GM23338 (cell line): Measurements from ENCODE around the gene ZNFX1. TPM values are rescaled to one million over a fixed set of nuclear protein-coding genes. Genes with fewer than 3 reads are reported as not detected.

Source experiments
- ATAC-seq: fragments of 200-7000 bp; cut with Tn5 transposase; 3 replicates; pipeline ENCODE4 v1.9.1; 2020
- DNase-seq: peaks from one replicate; pipeline ENCODE4 v3.0.0-alpha.2; 2015; ENCODE audit warnings: low spot score
- H2AFZ ChIP-seq: fragments of 200-600 bp; sonication (generic); 2 replicates; pipeline ENCODE4 v1.8.0; 2016; ENCODE audit warnings: antibody characterized with exemption, mild to moderate bottlenecking, moderate library complexity
- H3F3A ChIP-seq: fragments of 200-600 bp; sonication (generic); replicated peaks from 2 replicates; pipeline ENCODE4 v1.8.0; 2017; ENCODE audit warnings: antibody characterized with exemption, mixed run types, low read depth
- H3K27ac ChIP-seq: fragments of 200-600 bp; sonication (generic); 2 replicates; pipeline ENCODE4 v1.6.1; 2016; ENCODE audit warnings: low read depth
- H3K27me3 ChIP-seq: fragments of 200-600 bp; sonication (generic); 2 replicates; pipeline ENCODE4 v1.8.0; 2016; ENCODE audit warnings: mild to moderate bottlenecking, mixed run types, moderate library complexity; ENCODE audit not compliant: insufficient read depth
- H3K36me3 ChIP-seq: fragments of 200-600 bp; sonication (generic); 2 replicates; pipeline ENCODE4 v1.8.0; 2016; ENCODE audit warnings: mild to moderate bottlenecking; ENCODE audit not compliant: insufficient read depth
- H3K4me1 ChIP-seq: fragments of 200-600 bp; sonication (generic); 2 replicates; pipeline ENCODE4 v1.8.0; 2016; ENCODE audit warnings: mild to moderate bottlenecking, moderate library complexity; ENCODE audit not compliant: insufficient read depth
- H3K4me2 ChIP-seq: fragments of 200-600 bp; sonication (generic); 2 replicates; pipeline ENCODE4 v1.7.1; 2017; ENCODE audit warnings: mixed run types
- H3K4me3 ChIP-seq: fragments of 200-600 bp; sonication (generic); 2 replicates; pipeline ENCODE4 v1.6.1; 2016; ENCODE audit warnings: mixed run types
- H3K79me2 ChIP-seq: fragments of 200-600 bp; sonication (generic); replicated peaks from 2 replicates; pipeline ENCODE4 v1.8.0; 2017; ENCODE audit warnings: mild to moderate bottlenecking; ENCODE audit not compliant: insufficient read depth
- H3K9me2 ChIP-seq: fragments of 200-600 bp; sonication (generic); 2 replicates; pipeline ENCODE4 v1.8.0; 2017; ENCODE audit not compliant: insufficient read depth
- H4K20me1 ChIP-seq: fragments of 200-600 bp; sonication (generic); replicated peaks from 2 replicates; pipeline ENCODE4 v1.8.0; 2017; ENCODE audit warnings: mild to moderate bottlenecking; ENCODE audit not compliant: insufficient read depth
- H3K27ac Mint-ChIP-seq: 2 replicates; pipeline ENCODE4 v1.8.0; 2020; ENCODE audit warnings: inconsistent platforms, mild to moderate bottlenecking, moderate library complexity, mixed read lengths
- H3K27me3 Mint-ChIP-seq: 3 replicates; pipeline ENCODE4 v1.8.0; 2022; ENCODE audit warnings: low read depth, mild to moderate bottlenecking, moderate library complexity, mixed read lengths, inconsistent platforms; ENCODE audit not compliant: insufficient read depth, poor library complexity
- H3K36me3 Mint-ChIP-seq: 3 replicates; pipeline ENCODE4 v1.8.0; 2021; ENCODE audit warnings: low read depth, mild to moderate bottlenecking, inconsistent platforms, moderate library complexity, mixed read lengths
- H3K4me1 Mint-ChIP-seq: 3 replicates; pipeline ENCODE4 v1.8.0; 2020; ENCODE audit warnings: mild to moderate bottlenecking, inconsistent platforms, mixed read lengths
- H3K4me3 Mint-ChIP-seq: 3 replicates; pipeline ENCODE4 v1.8.0; 2021; ENCODE audit warnings: moderate library complexity, mild to moderate bottlenecking, inconsistent platforms, mixed read lengths
- H3K9me3 Mint-ChIP-seq: 3 replicates; pipeline ENCODE4 v1.8.0; 2020; ENCODE audit warnings: moderate library complexity, mild to moderate bottlenecking, inconsistent platforms, mixed read lengths
- CREB1 ChIP-seq: fragments of 250-450 bp; sonication (Bioruptor Pico); IDR thresholded peaks from 2 replicates; pipeline ENCODE4 v1.5.0; 2020; ENCODE audit warnings: low read depth, mild to moderate bottlenecking, moderate library complexity
- EZH2 ChIP-seq: fragments of 200-600 bp; sonication (generic); IDR thresholded peaks from one replicate; pipeline ENCODE4 v1.8.0; 2017; ENCODE audit warnings: antibody characterized with exemption, mild to moderate bottlenecking, low read depth; ENCODE audit not compliant: unreplicated experiment
- EZH2phosphoT487 ChIP-seq: fragments of 200-600 bp; sonication (generic); IDR thresholded peaks from one replicate; pipeline ENCODE4 v1.8.1; 2018; ENCODE audit warnings: antibody characterized with exemption; ENCODE audit not compliant: unreplicated experiment
- JUNB ChIP-seq: IDR thresholded peaks from one replicate; pipeline ENCODE4 v1.6.1; 2016; ENCODE audit warnings: antibody characterized with exemption; ENCODE audit not compliant: unreplicated experiment
- NANOG ChIP-seq: IDR thresholded peaks from 2 replicates; pipeline ENCODE4 v1.6.1; 2016; ENCODE audit warnings: antibody characterized with exemption, borderline replicate concordance
- POLR2AphosphoS5 ChIP-seq: IDR thresholded peaks from 2 replicates; pipeline ENCODE4 v1.6.1; 2016; ENCODE audit warnings: antibody characterized with exemption, low read depth
- STAT1 ChIP-seq: IDR thresholded peaks from one replicate; pipeline ENCODE4 v1.6.1; 2016; ENCODE audit warnings: antibody characterized with exemption; ENCODE audit not compliant: unreplicated experiment
- ZNF114 ChIP-seq: fragments of 250-450 bp; sonication (Bioruptor Pico); IDR thresholded peaks from 2 replicates; pipeline ENCODE4 v1.5.0; 2020; ENCODE audit warnings: mild to moderate bottlenecking, moderate library complexity
- ZNF331 ChIP-seq: fragments of 250-450 bp; sonication (Bioruptor Pico); IDR thresholded peaks from 2 replicates; pipeline ENCODE4 v1.5.0; 2020; ENCODE audit warnings: low read depth, mild to moderate bottlenecking, moderate library complexity
- polyA plus RNA-seq: library from polyadenylated mRNA; unstranded; fragments of >200 nt; fragmentation: Nextera tagmentation; extraction: Ambion mirVana; gene quantifications from 2 replicates; pipeline ENCODE4 v1.2.1, GENCODE V29; 2016
- total RNA-seq: library from RNA; depleted of rRNA; stranded (reverse); fragments of >200 nt; shearing (Covaris generic); gene quantifications from 2 replicates; pipeline ENCODE4 v1.2.3, GENCODE V29; 2014
- TF ChIP-seq, protein P1 (sequence below): fragments of 250-450 bp; sonication (Bioruptor Pico); IDR thresholded peaks from 2 replicates; pipeline ENCODE4 v1.5.0; 2020; ENCODE audit warnings: mild to moderate bottlenecking, moderate library complexity
- TF ChIP-seq, protein P2 (sequence below): IDR thresholded peaks from 2 replicates; pipeline ENCODE4 v1.6.1; 2016; ENCODE audit warnings: antibody characterized with exemption
- TF ChIP-seq, protein P3 (sequence below): IDR thresholded peaks from one replicate; pipeline ENCODE4 v1.6.1; 2018; ENCODE audit warnings: antibody characterized with exemption; ENCODE audit not compliant: unreplicated experiment

Gene ZNFX1
- total and polyA plus RNA-seq, 2 experiments from 2014 or later = 6.1 to 12.1 TPM

DNA sequence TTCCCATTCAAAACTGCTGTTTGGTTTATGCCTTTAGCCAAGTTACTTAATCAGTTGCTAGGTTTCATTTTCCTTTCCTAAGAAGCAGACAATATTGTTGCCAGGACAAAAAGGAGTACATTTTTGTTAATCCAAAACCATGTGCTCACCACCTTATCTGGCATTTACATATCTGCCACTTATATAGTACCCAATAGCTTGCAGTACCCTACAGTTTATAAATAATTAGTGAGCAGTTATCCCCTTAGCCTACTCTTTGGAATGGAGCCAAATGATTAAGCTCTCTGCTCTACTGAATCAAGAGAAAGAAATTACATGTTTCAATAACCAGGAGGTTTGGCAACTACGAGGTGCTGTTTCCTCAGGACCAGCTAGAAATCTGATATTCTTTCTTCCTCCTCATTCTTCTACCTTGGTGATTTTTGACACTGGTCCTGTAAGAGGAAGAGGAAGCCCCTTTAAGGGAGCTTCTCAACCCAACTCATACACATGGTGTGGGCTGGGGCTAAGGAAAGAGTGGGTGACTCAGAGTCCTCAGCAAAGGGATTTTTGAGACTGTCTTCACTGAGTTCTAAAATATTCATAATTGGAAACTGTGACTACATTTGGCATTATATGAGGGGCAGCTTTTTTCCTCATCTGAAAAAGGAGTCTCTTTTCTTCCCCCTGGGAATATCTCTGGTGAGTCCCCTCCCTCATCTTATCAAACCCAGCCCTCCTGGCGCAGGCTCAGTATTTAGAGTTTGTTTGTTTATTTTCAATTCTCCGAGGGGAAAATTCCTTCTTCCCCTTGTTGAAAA lies 1.5 kb downstream of the ZNFX1 start:
- H3K36me3 Mint-ChIP-seq = peaks cover 70% of the 10 kb centered on the region
- ATAC-seq = no peak

More for the DNA sequence above, 1.5 kb downstream of the ZNFX1 start:
- Histone ChIP-seq H3F3A (peaks cover 34% of the 10 kb centered on the region), H3K27me3 (no peaks in the 10 kb centered on the region), H3K4me1 (peaks cover 5% of the 10 kb centered on the region), H2AFZ (no peak overlapping the region), H3K36me3 (peaks cover 52% of the 10 kb centered on the region), H3K4me2 (peak overlapping the region; percentile 80), H3K4me3 (peak overlapping the region; percentile 100), H3K9me2 (0 out of 2 replicates have a peak, but pooled peaks cover 4% of the 10 kb centered on the region), H3K79me2 (peaks cover 69% of the 10 kb centered on the region), H3K27ac (no peak overlapping the region), H4K20me1 (peaks cover 29% of the 10 kb centered on the region)
- Mint-ChIP-seq H3K4me3 (peak overlapping the region; percentile 100), H3K27me3 (peaks cover 35% of the 10 kb centered on the region), H3K9me3 (peaks cover 36% of the 10 kb centered on the region), H3K4me1 (peaks cover 19% of the 10 kb centered on the region), H3K27ac (no peak overlapping the region)
- no peak for DNase-seq
- TF ChIP-seq, protein P1, sequence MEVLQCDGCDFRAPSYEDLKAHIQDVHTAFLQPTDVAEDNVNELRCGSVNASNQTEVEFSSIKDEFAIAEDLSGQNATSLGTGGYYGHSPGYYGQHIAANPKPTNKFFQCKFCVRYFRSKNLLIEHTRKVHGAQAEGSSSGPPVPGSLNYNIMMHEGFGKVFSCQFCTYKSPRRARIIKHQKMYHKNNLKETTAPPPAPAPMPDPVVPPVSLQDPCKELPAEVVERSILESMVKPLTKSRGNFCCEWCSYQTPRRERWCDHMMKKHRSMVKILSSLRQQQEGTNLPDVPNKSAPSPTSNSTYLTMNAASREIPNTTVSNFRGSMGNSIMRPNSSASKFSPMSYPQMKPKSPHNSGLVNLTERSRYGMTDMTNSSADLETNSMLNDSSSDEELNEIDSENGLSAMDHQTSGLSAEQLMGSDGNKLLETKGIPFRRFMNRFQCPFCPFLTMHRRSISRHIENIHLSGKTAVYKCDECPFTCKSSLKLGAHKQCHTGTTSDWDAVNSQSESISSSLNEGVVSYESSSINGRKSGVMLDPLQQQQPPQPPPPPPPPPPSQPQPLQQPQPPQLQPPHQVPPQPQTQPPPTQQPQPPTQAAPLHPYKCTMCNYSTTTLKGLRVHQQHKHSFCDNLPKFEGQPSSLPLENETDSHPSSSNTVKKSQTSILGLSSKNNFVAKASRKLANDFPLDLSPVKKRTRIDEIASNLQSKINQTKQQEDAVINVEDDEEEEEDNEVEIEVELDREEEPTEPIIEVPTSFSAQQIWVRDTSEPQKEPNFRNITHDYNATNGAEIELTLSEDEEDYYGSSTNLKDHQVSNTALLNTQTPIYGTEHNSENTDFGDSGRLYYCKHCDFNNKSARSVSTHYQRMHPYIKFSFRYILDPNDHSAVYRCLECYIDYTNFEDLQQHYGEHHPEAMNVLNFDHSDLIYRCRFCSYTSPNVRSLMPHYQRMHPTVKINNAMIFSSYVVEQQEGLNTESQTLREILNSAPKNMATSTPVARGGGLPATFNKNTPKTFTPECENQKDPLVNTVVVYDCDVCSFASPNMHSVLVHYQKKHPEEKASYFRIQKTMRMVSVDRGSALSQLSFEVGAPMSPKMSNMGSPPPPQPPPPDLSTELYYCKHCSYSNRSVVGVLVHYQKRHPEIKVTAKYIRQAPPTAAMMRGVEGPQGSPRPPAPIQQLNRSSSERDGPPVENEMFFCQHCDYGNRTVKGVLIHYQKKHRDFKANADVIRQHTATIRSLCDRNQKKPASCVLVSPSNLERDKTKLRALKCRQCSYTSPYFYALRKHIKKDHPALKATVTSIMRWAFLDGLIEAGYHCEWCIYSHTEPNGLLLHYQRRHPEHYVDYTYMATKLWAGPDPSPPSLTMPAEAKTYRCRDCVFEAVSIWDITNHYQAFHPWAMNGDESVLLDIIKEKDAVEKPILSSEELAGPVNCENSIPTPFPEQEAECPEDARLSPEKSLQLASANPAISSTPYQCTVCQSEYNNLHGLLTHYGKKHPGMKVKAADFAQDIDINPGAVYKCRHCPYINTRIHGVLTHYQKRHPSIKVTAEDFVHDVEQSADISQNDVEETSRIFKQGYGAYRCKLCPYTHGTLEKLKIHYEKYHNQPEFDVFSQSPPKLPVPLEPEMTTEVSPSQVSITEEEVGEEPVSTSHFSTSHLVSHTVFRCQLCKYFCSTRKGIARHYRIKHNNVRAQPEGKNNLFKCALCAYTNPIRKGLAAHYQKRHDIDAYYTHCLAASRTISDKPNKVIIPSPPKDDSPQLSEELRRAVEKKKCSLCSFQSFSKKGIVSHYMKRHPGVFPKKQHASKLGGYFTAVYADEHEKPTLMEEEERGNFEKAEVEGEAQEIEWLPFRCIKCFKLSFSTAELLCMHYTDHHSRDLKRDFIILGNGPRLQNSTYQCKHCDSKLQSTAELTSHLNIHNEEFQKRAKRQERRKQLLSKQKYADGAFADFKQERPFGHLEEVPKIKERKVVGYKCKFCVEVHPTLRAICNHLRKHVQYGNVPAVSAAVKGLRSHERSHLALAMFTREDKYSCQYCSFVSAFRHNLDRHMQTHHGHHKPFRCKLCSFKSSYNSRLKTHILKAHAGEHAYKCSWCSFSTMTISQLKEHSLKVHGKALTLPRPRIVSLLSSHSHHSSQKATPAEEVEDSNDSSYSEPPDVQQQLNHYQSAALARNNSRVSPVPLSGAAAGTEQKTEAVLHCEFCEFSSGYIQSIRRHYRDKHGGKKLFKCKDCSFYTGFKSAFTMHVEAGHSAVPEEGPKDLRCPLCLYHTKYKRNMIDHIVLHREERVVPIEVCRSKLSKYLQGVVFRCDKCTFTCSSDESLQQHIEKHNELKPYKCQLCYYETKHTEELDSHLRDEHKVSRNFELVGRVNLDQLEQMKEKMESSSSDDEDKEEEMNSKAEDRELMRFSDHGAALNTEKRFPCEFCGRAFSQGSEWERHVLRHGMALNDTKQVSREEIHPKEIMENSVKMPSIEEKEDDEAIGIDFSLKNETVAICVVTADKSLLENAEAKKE = no peak
- TF ChIP-seq ZNF331 (CRISPR knock-in tag) = no peak
- TF ChIP-seq ZNF114 (CRISPR knock-in tag) = no peak
- no peak for TF ChIP-seq CREB1 (CRISPR knock-in tag)
- no peak for TF ChIP-seq EZH2
- TF ChIP-seq, protein P2, sequence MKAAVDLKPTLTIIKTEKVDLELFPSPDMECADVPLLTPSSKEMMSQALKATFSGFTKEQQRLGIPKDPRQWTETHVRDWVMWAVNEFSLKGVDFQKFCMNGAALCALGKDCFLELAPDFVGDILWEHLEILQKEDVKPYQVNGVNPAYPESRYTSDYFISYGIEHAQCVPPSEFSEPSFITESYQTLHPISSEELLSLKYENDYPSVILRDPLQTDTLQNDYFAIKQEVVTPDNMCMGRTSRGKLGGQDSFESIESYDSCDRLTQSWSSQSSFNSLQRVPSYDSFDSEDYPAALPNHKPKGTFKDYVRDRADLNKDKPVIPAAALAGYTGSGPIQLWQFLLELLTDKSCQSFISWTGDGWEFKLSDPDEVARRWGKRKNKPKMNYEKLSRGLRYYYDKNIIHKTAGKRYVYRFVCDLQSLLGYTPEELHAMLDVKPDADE = no peak
- no peak for TF ChIP-seq JUNB
- no peak for TF ChIP-seq STAT1
- no peak for TF ChIP-seq POLR2AphosphoS5
- no peak for TF ChIP-seq EZH2phosphoT487
- no peak for TF ChIP-seq NANOG
- TF ChIP-seq, protein P3, sequence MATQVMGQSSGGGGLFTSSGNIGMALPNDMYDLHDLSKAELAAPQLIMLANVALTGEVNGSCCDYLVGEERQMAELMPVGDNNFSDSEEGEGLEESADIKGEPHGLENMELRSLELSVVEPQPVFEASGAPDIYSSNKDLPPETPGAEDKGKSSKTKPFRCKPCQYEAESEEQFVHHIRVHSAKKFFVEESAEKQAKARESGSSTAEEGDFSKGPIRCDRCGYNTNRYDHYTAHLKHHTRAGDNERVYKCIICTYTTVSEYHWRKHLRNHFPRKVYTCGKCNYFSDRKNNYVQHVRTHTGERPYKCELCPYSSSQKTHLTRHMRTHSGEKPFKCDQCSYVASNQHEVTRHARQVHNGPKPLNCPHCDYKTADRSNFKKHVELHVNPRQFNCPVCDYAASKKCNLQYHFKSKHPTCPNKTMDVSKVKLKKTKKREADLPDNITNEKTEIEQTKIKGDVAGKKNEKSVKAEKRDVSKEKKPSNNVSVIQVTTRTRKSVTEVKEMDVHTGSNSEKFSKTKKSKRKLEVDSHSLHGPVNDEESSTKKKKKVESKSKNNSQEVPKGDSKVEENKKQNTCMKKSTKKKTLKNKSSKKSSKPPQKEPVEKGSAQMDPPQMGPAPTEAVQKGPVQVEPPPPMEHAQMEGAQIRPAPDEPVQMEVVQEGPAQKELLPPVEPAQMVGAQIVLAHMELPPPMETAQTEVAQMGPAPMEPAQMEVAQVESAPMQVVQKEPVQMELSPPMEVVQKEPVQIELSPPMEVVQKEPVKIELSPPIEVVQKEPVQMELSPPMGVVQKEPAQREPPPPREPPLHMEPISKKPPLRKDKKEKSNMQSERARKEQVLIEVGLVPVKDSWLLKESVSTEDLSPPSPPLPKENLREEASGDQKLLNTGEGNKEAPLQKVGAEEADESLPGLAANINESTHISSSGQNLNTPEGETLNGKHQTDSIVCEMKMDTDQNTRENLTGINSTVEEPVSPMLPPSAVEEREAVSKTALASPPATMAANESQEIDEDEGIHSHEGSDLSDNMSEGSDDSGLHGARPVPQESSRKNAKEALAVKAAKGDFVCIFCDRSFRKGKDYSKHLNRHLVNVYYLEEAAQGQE = no peak
